ENCODE data around the gene RAB3GAP2.
"Not testable (repeated sequence)": the region's sequence is repeated elsewhere in the genome, so short reads cannot be mapped to it uniquely, and the experiment has no call there.

The RAB3GAP2 gene

DNA sequence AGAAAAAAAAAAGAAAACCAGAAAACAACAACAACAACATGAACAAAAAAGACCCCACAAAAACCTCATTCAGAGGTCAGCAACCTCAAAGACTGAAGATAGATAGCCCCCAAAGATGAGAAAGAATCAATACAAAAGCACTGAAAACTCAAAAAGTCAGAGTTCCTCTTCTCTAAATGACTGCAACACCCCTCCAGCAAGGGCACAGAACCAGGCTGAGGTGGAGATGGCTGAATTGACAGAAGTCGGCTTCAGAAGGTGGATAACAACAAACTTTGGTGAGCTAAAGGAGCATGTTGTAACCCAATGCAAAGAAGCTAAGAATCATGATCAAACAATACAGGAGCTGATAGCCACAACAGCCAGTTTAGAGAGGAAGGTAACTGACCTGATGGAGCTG, 17.0 kb downstream of the RAB3GAP2 start:
- ChIA-PET CTCF (no interaction called here), POLR2A (no interaction called here)
- DNase-seq (ENCODE audit: extremely low spot score) = no peak

DNA sequence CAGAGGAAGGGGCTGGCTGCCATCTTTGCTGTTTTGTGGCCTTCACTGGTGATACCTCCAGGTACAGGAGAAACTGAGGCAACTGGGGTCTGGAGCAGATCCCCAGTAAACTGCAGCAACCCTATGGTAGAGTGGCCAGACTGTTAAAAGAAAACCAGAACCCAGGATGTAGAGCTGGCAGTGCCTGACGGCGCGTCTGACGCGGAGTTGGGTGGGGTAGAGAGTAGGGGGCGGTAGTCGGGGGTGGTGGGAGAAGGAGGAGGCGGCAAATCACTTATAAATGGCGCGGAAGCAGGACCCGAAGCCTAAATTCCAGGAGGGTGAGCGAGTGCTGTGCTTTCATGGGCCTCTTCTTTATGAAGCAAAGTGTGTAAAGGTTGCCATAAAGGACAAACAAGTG, 19.0 kb downstream of the RAB3GAP2 start:
- DNase-seq (ENCODE audit: extremely low spot score); CTCF ChIA-PET; POLR2A ChIA-PET: not testable (repeated sequence)

More for the DNA sequence above, 17.0 kb downstream of the RAB3GAP2 start:
- no peak for TF ChIP-seq L3MBTL2 (conservative IDR thresholded peaks at IDR 0.05)
- TF ChIP-seq BHLHE40 (IDR thresholded peaks at IDR 0.05; ENCODE audit: borderline replicate concordance) = no peak
- TF ChIP-seq TARDBP (IDR thresholded peaks at IDR 0.05) = no peak

DNA sequence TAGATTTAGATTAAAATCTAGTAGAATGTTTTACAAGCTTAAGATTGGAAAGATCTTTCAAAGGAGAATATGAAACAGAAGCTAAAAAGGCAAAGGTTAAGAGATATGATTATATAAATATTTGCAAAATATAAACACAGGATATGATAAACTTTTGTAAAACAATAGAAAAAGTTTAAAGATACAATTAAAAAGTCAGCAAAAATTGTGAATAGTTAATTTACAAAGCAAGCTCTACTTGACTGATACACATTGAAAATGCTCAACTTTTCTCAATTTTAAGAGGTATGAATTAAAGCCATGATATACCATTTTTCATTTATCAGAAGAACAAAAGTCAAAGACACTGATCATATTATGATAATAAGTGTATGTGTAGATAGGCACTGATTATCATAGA, 21.0 kb downstream of the RAB3GAP2 start:
- ChIA-PET CTCF (no interaction called here), POLR2A (no interaction called here)
- TF ChIP-seq ELF4 (IDR thresholded peaks at IDR 0.05) (no peak), SUZ12 (IDR thresholded peaks at IDR 0.05) (no peak), CTBP1 (IDR thresholded peaks at IDR 0.05; ENCODE audit: borderline replicate concordance) (no peak), FOXA1 (IDR thresholded peaks at IDR 0.05) (no peak), ARNT (IDR thresholded peaks at IDR 0.05) (no peak), L3MBTL2 (conservative IDR thresholded peaks at IDR 0.05) (no peak), LEF1 (IDR thresholded peaks at IDR 0.05; ENCODE audit: borderline replicate concordance) (no peak), FOXK2 (IDR thresholded peaks at IDR 0.05) (no peak), SP1 (IDR thresholded peaks at IDR 0.05) (no peak), BHLHE40 (IDR thresholded peaks at IDR 0.05; ENCODE audit: borderline replicate concordance) (no peak)
- TF ChIP-seq, protein P1, sequence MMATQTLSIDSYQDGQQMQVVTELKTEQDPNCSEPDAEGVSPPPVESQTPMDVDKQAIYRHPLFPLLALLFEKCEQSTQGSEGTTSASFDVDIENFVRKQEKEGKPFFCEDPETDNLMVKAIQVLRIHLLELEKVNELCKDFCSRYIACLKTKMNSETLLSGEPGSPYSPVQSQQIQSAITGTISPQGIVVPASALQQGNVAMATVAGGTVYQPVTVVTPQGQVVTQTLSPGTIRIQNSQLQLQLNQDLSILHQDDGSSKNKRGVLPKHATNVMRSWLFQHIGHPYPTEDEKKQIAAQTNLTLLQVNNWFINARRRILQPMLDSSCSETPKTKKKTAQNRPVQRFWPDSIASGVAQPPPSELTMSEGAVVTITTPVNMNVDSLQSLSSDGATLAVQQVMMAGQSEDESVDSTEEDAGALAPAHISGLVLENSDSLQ (IDR thresholded peaks at IDR 0.05) = no peak
- no peak for DNase-seq (ENCODE audit: extremely low spot score)

DNA sequence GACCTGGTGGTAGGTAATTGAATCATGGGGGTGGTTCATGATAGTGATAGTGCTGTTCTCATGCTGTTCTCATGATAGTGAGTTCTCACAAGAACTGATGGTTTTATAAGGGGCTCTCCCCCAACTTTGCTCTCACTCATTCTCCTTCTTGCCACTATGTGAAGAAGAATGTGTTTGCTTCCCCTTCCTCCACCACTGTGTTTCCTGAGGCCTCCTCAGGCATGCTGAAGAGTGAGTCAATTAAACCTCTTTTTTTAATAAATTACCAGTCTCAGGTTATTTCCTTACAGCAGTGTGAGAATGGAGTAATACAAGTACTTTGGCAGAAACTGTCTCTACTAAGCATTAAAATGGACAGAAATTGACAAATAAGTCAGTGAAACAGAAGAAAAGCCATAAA, 21.6 kb downstream of the RAB3GAP2 start:
- ChIA-PET POLR2A (no interaction called here), CTCF (no interaction called here)
- no peak for DNase-seq (ENCODE audit: extremely low spot score)
- TF ChIP-seq FOXK2 (IDR thresholded peaks at IDR 0.05) (no peak), ARNT (IDR thresholded peaks at IDR 0.05) (no peak), HDGF (IDR thresholded peaks at IDR 0.05; ENCODE audit: borderline replicate concordance) (no peak), ZNF384 (IDR thresholded peaks at IDR 0.05) (no peak), SUZ12 (IDR thresholded peaks at IDR 0.05) (no peak)

DNA sequence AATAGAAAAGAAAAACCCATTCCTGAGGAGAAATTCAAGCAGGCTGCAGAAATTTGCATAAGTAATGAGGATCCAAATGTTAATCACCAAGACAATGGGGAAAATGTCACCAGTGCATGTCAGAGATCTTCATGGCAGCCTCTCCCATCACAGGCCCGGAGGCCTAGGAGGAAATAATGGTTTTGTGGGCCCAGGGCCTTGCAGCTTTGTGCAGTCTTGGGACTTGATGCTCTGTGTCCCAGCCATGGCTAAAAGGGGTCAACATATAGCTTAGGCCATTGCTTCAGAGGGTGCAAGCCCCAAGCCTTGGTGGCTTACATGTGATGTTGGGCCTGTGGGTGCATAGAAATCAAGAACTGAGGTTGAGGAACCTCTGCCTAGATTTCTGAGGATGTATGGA, 22.7 kb downstream of the RAB3GAP2 start:
- DNase-seq (ENCODE audit: extremely low spot score) = no peak
- TF ChIP-seq, protein P1 (IDR thresholded peaks at IDR 0.05) = no peak
- TF ChIP-seq NFRKB (IDR thresholded peaks at IDR 0.05) = no peak
- no peak for TF ChIP-seq FOXA1 (IDR thresholded peaks at IDR 0.05)
- TF ChIP-seq FOXM1 (IDR thresholded peaks at IDR 0.05; ENCODE audit: borderline replicate concordance) = no peak
- no peak for TF ChIP-seq ELF4 (IDR thresholded peaks at IDR 0.05)
- TF ChIP-seq BHLHE40 (IDR thresholded peaks at IDR 0.05; ENCODE audit: borderline replicate concordance) = no peak
- no peak for TF ChIP-seq L3MBTL2 (conservative IDR thresholded peaks at IDR 0.05)
- TF ChIP-seq SP1 (IDR thresholded peaks at IDR 0.05) = no peak
- CTCF ChIA-PET = no interaction called here
- POLR2A ChIA-PET = no interaction called here

DNA sequence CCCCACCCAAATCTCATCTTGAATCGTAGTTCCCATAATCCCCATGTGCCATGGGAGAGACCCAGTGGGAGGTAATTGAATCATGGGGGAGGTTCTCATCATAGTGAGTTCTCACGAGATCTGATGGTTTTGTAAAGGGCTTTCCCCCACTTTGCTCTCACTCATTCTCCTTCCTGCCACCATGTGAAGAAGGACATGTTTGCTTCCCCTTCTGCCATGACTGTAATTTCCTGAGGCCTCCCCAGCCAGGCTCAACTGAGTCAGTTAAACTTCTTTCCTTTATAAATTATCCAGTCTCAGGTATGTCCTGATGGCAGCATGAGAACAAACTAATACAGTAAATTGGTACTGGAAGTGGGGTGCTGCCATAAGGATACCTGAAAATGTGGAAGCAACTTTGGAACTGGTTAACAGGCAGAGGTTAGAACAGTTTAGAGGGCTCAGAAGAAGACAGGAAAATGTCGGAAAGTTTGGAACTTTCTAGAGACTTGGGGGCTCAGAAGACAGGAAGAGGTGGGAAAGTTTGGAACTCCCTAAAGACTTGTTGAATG, 23.5 kb downstream of the RAB3GAP2 start:
- CTCF ChIA-PET; POLR2A ChIA-PET; DNase-seq (ENCODE audit: extremely low spot score): not testable (repeated sequence)

DNA sequence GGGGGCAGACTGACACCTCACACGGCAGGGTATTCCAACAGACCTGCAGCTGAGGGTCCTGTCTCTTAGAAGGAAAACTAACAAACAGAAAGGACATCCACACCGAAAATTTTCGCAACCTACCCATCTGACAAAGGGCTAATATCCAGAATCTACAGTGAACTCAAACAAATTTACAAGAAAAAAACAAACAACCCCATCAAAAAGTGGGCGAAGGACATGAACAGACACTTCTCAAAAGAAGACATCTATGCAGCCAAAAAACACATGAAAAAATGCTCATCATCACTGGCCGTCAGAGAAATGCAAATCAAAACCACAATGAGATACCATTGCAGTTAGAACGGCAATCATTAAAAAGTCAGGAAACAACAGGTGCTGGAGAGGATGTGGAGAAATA, 26.4 kb downstream of the RAB3GAP2 start:
- CTCF ChIA-PET, POLR2A ChIA-PET: not testable (repeated sequence)

DNA sequence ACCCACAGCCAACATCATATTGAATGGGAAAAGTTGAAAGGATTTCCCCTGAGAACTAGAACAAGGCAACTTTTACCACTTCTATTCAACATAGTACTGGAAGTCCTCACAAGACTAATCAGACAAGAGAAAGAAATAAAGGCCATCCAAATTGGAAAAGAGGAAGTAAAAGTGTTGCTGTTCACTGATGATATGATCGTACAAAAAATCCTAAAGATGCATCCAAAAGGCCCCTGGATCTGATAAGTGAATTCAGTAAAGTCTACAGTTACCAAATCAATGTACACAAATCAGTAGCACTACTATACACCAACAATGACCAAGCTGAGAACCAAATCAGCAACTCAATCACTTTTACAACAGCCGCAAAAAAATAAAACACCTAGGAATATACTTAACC, 28.3 kb downstream of the RAB3GAP2 start:
- CTCF ChIA-PET = no interaction called here
- TF ChIP-seq FOXA1 (IDR thresholded peaks at IDR 0.05) = no peak
- no peak for TF ChIP-seq ELF4 (IDR thresholded peaks at IDR 0.05)
- TF ChIP-seq ZNF384 (IDR thresholded peaks at IDR 0.05) = no peak
- TF ChIP-seq NFRKB (IDR thresholded peaks at IDR 0.05) = no peak
- no peak for TF ChIP-seq FOXM1 (IDR thresholded peaks at IDR 0.05; ENCODE audit: borderline replicate concordance)
- TF ChIP-seq, protein P1 (IDR thresholded peaks at IDR 0.05) = no peak
- TF ChIP-seq FOXK2 (IDR thresholded peaks at IDR 0.05) = no peak
- no peak for TF ChIP-seq HDGF (IDR thresholded peaks at IDR 0.05; ENCODE audit: borderline replicate concordance)
- TF ChIP-seq ARNT (IDR thresholded peaks at IDR 0.05) = no peak
- no peak for TF ChIP-seq TARDBP (IDR thresholded peaks at IDR 0.05)
- TF ChIP-seq LEF1 (IDR thresholded peaks at IDR 0.05; ENCODE audit: borderline replicate concordance) = no peak
- no peak for TF ChIP-seq BHLHE40 (IDR thresholded peaks at IDR 0.05; ENCODE audit: borderline replicate concordance)
- TF ChIP-seq SUZ12 (IDR thresholded peaks at IDR 0.05) = no peak
- TF ChIP-seq SP1 (IDR thresholded peaks at IDR 0.05) = no peak
- DNase-seq (ENCODE audit: extremely low spot score) = no peak
- POLR2A ChIA-PET = no interaction called here

More for the DNA sequence above, 26.4 kb downstream of the RAB3GAP2 start:
- DNase-seq (ENCODE audit: extremely low spot score) = not testable (repeated sequence)

All from HEK293T (cell line).